Measurements from ENCODE around the gene FHIT. TPM values are rescaled to one million over a fixed set of nuclear protein-coding genes. Genes with fewer than 3 reads are reported as not detected.

The FHIT gene
- total and polyA plus RNA-seq, 4 donors = 2.1 to 14.7 (median 6.6) TPM

DNA sequence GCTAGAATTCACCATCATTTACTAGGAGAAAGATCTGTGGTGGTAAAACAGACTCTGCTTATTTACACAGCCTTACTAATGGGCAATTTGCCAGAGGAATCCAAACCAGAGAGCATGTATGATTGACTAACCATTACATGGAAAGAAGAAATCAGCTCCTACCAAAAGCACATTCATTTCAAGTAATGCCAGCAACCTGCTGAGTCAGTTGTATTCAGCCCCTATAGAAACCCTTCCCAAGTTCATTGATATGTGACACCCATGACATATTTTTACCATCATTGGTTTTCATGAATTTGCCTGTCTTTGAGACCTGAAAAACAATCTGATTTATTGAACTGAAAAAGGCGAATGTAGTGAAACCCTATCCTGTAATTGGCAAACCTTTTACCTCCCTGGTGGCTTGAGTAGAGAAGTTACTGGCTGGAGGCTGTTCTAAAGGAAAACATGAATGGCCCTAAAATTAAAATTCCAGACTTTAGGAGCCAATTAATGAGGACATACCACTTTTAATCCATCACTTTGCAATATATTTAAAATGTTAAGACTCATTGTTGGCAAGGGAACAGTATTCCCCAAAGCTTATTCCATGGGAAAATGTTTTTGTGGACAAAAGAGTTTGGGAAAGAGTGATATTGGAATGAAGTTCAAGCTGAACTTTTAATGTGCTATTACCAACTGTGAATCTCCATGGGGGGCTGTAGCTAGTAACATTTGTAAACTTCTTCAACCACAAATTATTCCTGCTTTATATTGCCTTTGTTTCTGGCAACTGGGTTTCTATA lies 542.9 kb downstream of the FHIT start:
- no peak for DNase-seq (ENCODE audit: low spot score)
- WGBS = 95% methylated on average over 1 of the region's 1 CpG
- no peaks in the 10 kb centered on the region for H3K4me1 ChIP-seq (ENCODE audit: control insufficient read depth in 4 of 4, insufficient read depth in 4 of 4, low read length in 3 of 4)

DNA sequence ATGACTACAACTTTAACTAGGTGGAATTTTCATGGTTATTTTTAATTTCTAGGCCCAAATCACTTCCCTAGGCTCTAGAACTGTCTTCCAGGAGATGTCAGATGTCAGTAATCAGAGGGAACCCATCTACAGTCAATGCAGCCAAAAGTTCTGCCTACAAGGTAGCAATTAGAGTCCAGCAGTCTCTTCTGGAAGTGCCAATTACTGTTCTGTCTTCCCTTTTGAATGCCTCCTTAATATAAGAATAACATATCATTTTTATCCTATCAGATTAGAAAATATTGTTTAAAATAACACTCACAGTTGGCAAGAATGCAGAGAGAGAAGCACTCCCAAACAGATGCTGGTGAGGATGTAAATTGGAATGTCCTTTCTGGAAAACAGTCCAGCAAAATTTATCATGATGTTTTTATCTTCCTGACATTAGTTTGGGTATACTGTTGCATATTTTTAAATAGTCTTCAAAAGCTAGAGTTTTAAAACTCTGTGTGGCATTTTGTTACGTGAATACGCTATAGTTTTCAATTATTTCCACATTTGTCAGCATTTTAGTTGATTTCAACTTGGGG lies 543.7 kb downstream of the FHIT start:
- H3K27ac ChIP-seq (ENCODE audit: low read depth in 1 of 2, low read length in 2 of 2) = no peak overlapping the region
- 94% methylated on average over 2 of the region's 2 CpGs for WGBS
- no peak for DNase-seq (ENCODE audit: low spot score)

More for the DNA sequence above, 542.9 kb downstream of the FHIT start:
- H3K4me3 ChIP-seq (ENCODE audit: low read depth in 1 of 3, low read length in 3 of 3) = no peak overlapping the region
- H3K9me3 ChIP-seq (ENCODE audit: control insufficient read depth in 4 of 4, low read length in 3 of 4) = no peaks in the 10 kb centered on the region
- H3K9ac ChIP-seq (ENCODE audit: low read depth in 1 of 2, low read length in 2 of 2) = no peak overlapping the region
- H3K36me3 ChIP-seq (ENCODE audit: control insufficient read depth in 4 of 4, insufficient read depth in 3 of 4, low read depth in 1 of 4, low read length in 3 of 4) = no peaks in the 10 kb centered on the region
- no peaks in the 10 kb centered on the region for H3K27me3 ChIP-seq (ENCODE audit: control insufficient read depth in 4 of 4, insufficient read depth in 4 of 4, low read length in 3 of 4)
- H3K27ac ChIP-seq (ENCODE audit: low read depth in 1 of 2, low read length in 2 of 2) = no peak overlapping the region
- TF ChIP-seq, protein P1, sequence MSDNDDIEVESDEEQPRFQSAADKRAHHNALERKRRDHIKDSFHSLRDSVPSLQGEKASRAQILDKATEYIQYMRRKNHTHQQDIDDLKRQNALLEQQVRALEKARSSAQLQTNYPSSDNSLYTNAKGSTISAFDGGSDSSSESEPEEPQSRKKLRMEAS (IDR thresholded peaks at IDR 0.05) = no peak
- TF ChIP-seq SP1 (IDR thresholded peaks at IDR 0.05) = no peak
- TF ChIP-seq JUND (IDR thresholded peaks at IDR 0.05) = no peak
- TF ChIP-seq FOXA2 (IDR thresholded peaks at IDR 0.05) = peak; percentile 75

More for the DNA sequence above, 543.7 kb downstream of the FHIT start:
- Histone ChIP-seq H3K4me3 (ENCODE audit: low read depth in 1 of 3, low read length in 3 of 3) (no peak overlapping the region), H3K36me3 (ENCODE audit: control insufficient read depth in 4 of 4, insufficient read depth in 3 of 4, low read depth in 1 of 4, low read length in 3 of 4) (no peaks in the 10 kb centered on the region), H3K9me3 (ENCODE audit: control insufficient read depth in 4 of 4, low read length in 3 of 4) (no peaks in the 10 kb centered on the region), H3K4me1 (ENCODE audit: control insufficient read depth in 4 of 4, insufficient read depth in 4 of 4, low read length in 3 of 4) (no peaks in the 10 kb centered on the region), H3K9ac (ENCODE audit: low read depth in 1 of 2, low read length in 2 of 2) (no peak overlapping the region), H3K27me3 (ENCODE audit: control insufficient read depth in 4 of 4, insufficient read depth in 4 of 4, low read length in 3 of 4) (no peaks in the 10 kb centered on the region)
- no peak for TF ChIP-seq FOXA2 (IDR thresholded peaks at IDR 0.05)
- TF ChIP-seq RAD21 (IDR thresholded peaks at IDR 0.05) = no peak
- TF ChIP-seq YY1 (IDR thresholded peaks at IDR 0.05) = no peak
- TF ChIP-seq, protein P1 (IDR thresholded peaks at IDR 0.05) = no peak
- no peak for TF ChIP-seq EGR1 (IDR thresholded peaks at IDR 0.05; ENCODE audit: low read depth in 2 of 2)
- TF ChIP-seq GABPA (IDR thresholded peaks at IDR 0.05 in 1 of 2, conservative IDR thresholded peaks at IDR 0.05 in 1 of 2) = no peak
- TF ChIP-seq, protein P2, sequence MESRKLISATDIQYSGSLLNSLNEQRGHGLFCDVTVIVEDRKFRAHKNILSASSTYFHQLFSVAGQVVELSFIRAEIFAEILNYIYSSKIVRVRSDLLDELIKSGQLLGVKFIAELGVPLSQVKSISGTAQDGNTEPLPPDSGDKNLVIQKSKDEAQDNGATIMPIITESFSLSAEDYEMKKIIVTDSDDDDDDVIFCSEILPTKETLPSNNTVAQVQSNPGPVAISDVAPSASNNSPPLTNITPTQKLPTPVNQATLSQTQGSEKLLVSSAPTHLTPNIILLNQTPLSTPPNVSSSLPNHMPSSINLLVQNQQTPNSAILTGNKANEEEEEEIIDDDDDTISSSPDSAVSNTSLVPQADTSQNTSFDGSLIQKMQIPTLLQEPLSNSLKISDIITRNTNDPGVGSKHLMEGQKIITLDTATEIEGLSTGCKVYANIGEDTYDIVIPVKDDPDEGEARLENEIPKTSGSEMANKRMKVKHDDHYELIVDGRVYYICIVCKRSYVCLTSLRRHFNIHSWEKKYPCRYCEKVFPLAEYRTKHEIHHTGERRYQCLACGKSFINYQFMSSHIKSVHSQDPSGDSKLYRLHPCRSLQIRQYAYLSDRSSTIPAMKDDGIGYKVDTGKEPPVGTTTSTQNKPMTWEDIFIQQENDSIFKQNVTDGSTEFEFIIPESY (IDR thresholded peaks at IDR 0.05) = no peak
- no peak for TF ChIP-seq NR2F2 (IDR thresholded peaks at IDR 0.05)
- TF ChIP-seq TAF1 (conservative IDR thresholded peaks at IDR 0.05) = no peak
- no peak for TF ChIP-seq SP1 (IDR thresholded peaks at IDR 0.05)
- TF ChIP-seq, protein P3, sequence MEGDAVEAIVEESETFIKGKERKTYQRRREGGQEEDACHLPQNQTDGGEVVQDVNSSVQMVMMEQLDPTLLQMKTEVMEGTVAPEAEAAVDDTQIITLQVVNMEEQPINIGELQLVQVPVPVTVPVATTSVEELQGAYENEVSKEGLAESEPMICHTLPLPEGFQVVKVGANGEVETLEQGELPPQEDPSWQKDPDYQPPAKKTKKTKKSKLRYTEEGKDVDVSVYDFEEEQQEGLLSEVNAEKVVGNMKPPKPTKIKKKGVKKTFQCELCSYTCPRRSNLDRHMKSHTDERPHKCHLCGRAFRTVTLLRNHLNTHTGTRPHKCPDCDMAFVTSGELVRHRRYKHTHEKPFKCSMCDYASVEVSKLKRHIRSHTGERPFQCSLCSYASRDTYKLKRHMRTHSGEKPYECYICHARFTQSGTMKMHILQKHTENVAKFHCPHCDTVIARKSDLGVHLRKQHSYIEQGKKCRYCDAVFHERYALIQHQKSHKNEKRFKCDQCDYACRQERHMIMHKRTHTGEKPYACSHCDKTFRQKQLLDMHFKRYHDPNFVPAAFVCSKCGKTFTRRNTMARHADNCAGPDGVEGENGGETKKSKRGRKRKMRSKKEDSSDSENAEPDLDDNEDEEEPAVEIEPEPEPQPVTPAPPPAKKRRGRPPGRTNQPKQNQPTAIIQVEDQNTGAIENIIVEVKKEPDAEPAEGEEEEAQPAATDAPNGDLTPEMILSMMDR (IDR thresholded peaks at IDR 0.05; ENCODE audit: low read depth, low read length, missing input control) = no peak
- TF ChIP-seq FOXA1 (IDR thresholded peaks at IDR 0.05) = no peak
- no peak for TF ChIP-seq HNF4A (conservative IDR thresholded peaks at IDR 0.05)
- no peak for TF ChIP-seq HNF4G (IDR thresholded peaks at IDR 0.05)
- TF ChIP-seq, protein P4, sequence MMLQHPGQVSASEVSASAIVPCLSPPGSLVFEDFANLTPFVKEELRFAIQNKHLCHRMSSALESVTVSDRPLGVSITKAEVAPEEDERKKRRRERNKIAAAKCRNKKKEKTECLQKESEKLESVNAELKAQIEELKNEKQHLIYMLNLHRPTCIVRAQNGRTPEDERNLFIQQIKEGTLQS (IDR thresholded peaks at IDR 0.05) = no peak
- TF ChIP-seq, protein P5, sequence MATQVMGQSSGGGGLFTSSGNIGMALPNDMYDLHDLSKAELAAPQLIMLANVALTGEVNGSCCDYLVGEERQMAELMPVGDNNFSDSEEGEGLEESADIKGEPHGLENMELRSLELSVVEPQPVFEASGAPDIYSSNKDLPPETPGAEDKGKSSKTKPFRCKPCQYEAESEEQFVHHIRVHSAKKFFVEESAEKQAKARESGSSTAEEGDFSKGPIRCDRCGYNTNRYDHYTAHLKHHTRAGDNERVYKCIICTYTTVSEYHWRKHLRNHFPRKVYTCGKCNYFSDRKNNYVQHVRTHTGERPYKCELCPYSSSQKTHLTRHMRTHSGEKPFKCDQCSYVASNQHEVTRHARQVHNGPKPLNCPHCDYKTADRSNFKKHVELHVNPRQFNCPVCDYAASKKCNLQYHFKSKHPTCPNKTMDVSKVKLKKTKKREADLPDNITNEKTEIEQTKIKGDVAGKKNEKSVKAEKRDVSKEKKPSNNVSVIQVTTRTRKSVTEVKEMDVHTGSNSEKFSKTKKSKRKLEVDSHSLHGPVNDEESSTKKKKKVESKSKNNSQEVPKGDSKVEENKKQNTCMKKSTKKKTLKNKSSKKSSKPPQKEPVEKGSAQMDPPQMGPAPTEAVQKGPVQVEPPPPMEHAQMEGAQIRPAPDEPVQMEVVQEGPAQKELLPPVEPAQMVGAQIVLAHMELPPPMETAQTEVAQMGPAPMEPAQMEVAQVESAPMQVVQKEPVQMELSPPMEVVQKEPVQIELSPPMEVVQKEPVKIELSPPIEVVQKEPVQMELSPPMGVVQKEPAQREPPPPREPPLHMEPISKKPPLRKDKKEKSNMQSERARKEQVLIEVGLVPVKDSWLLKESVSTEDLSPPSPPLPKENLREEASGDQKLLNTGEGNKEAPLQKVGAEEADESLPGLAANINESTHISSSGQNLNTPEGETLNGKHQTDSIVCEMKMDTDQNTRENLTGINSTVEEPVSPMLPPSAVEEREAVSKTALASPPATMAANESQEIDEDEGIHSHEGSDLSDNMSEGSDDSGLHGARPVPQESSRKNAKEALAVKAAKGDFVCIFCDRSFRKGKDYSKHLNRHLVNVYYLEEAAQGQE (IDR thresholded peaks at IDR 0.05) = no peak
- TF ChIP-seq JUND (IDR thresholded peaks at IDR 0.05) = no peak
- TF ChIP-seq RXRA (IDR thresholded peaks at IDR 0.05) = no peak

Data from liver (tissue), 9 donors.